ENCODE measurements around the gene TRAF2.

The TRAF2 gene

DNA sequence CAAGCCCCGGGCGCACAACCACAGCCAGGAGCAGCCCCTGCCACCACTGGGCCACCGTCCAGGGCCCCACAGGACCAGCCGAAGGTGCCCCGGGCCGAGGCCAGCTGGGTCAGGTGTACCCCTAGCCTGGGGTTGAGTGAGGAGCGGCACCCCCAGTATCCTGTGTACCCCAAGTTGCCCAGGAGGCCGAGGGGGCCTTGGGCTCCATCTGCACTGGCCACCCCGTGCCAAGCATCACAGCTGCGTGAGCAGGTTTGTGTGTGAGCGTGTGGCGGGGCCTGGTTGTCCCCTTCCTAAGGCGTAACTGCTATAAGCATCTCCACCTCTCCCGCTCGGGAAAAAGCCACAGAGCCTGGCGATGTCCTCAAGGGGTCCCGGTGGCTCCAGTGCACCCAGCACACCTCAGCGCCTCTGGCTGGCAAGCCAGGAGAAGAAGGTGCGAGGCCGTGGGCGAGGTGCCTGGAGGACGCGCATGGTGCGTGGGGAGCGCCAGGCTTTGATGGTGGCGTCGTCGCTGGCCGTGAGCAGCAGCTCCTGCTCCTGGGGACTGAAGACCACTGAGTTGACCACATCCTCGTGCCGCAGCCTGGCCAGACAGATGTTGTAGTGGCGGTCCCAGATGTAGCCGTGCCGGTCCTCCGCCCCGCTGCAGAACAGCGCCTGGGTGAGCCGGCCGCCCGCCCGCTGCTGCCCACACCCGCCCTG, 54.4 kb downstream of the TRAF2 start:
- no peak for TF ChIP-seq FOXP2 (optimal IDR thresholded peaks at IDR 0.05; ENCODE audit: borderline replicate concordance, extremely low read depth, extremely low read length, insufficient read depth)
- no peak for TF ChIP-seq TAF1 (IDR thresholded peaks at IDR 0.05; ENCODE audit: borderline replicate concordance, insufficient read depth, low read length)
- TF ChIP-seq, protein P1, sequence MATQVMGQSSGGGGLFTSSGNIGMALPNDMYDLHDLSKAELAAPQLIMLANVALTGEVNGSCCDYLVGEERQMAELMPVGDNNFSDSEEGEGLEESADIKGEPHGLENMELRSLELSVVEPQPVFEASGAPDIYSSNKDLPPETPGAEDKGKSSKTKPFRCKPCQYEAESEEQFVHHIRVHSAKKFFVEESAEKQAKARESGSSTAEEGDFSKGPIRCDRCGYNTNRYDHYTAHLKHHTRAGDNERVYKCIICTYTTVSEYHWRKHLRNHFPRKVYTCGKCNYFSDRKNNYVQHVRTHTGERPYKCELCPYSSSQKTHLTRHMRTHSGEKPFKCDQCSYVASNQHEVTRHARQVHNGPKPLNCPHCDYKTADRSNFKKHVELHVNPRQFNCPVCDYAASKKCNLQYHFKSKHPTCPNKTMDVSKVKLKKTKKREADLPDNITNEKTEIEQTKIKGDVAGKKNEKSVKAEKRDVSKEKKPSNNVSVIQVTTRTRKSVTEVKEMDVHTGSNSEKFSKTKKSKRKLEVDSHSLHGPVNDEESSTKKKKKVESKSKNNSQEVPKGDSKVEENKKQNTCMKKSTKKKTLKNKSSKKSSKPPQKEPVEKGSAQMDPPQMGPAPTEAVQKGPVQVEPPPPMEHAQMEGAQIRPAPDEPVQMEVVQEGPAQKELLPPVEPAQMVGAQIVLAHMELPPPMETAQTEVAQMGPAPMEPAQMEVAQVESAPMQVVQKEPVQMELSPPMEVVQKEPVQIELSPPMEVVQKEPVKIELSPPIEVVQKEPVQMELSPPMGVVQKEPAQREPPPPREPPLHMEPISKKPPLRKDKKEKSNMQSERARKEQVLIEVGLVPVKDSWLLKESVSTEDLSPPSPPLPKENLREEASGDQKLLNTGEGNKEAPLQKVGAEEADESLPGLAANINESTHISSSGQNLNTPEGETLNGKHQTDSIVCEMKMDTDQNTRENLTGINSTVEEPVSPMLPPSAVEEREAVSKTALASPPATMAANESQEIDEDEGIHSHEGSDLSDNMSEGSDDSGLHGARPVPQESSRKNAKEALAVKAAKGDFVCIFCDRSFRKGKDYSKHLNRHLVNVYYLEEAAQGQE (IDR thresholded peaks at IDR 0.05; ENCODE audit: insufficient read depth in 1 of 2, low read depth in 2 of 2, low read length in 2 of 2) = no peak
- 0 out of 2 replicates have a peak, but pooled peaks have one; percentile 0 for TF ChIP-seq POLR2AphosphoS5 (IDR thresholded peaks at IDR 0.05; ENCODE audit: low read depth, low read length)

DNA sequence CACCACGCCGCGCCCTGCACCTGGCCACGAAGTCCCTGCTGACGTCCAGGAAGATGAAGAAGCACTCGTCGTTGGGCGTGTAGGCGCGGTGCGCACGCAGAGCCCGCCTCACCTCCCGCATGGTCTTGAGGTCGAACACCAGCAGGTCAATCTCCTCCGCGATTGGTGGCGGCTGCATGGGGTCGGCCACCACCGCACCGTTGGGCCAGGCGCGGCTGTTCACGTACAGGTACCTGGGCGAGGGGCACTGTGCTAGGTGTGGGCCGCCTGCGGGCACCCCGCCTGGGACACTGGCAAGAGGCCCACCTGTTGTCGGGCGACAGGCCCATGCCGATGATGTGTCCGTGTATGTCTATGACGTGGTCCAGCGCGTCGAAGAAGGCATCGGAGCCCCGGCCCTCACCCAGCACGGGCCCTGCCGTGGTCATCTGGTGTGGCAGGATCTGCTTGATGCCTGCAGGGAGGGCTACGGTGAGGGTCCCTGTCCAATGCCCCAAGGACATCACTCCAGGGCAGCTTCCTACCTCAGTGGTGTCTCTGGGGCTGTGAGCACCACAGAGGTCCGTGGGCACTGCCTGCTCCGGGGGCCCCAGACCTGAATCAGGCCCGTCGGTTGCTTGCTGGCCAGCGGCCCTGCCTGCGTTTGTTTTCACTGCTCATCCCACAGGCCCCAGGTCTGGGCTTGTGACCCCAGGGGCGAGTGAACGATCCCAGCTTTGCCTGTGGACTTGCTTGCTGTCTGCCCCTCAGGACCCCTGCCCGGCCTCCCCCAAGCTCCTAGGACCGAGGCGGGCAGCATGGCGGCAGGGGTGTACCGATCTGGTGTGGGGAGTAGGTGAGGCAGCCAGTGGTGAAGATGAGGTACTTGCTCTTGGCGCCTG, 55.2 kb downstream of the TRAF2 start:
- TF ChIP-seq, protein P1 (IDR thresholded peaks at IDR 0.05; ENCODE audit: insufficient read depth in 1 of 2, low read depth in 2 of 2, low read length in 2 of 2) = no peak
- TF ChIP-seq TAF1 (IDR thresholded peaks at IDR 0.05; ENCODE audit: borderline replicate concordance, insufficient read depth, low read length) (no peak), SIN3A (IDR thresholded peaks at IDR 0.05; ENCODE audit: borderline replicate concordance, insufficient read depth, low read length) (no peak), POLR2AphosphoS5 (IDR thresholded peaks at IDR 0.05; ENCODE audit: low read depth, low read length) (no peak), FOXP2 (optimal IDR thresholded peaks at IDR 0.05; ENCODE audit: borderline replicate concordance, extremely low read depth, extremely low read length, insufficient read depth) (no peak)

DNA sequence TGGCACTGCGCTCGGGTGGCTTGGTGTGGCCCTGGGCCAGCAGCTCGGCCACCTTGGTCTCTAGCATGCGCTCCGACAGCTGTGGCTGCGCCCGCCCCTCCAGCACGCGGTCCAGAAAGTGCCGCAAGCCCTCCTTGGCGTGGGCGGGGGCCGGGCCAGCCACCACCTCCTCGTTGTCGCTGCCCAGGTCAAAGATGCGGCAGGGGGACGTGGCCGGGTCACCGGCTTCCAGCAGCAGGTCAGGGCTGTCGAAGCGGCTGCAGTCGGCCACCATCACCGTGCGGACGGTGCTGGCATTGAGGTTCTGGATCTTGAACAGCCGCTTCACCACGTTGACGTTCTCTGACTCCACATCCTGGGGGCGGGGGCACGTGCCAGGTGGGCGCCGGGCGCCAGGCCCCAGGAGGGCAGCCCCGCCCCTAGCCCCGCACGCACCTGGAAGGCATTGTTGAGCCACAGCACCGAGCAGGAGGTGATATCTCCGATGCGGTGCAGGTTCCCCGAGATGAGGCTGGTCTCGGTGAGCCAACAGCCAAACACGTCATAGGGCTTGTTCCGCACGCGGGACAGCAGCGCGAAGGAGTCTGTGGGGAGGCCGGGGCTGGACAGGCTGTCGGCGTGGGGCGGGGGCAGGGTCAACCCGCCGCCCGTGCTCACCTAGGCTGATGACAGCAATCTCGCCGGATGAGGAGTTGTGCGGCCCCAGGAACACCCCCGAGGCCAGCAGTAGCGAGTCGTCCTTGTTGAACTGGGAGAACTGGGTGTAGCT, 56.0 kb downstream of the TRAF2 start:
- TF ChIP-seq, protein P1 (IDR thresholded peaks at IDR 0.05; ENCODE audit: insufficient read depth in 1 of 2, low read depth in 2 of 2, low read length in 2 of 2) = no peak
- TF ChIP-seq POLR2AphosphoS5 (IDR thresholded peaks at IDR 0.05; ENCODE audit: low read depth, low read length) = no peak
- no peak for TF ChIP-seq SIN3A (IDR thresholded peaks at IDR 0.05; ENCODE audit: borderline replicate concordance, insufficient read depth, low read length)
- TF ChIP-seq TAF1 (IDR thresholded peaks at IDR 0.05; ENCODE audit: borderline replicate concordance, insufficient read depth, low read length) = no peak
- TF ChIP-seq FOXP2 (optimal IDR thresholded peaks at IDR 0.05; ENCODE audit: borderline replicate concordance, extremely low read depth, extremely low read length, insufficient read depth) = no peak

DNA sequence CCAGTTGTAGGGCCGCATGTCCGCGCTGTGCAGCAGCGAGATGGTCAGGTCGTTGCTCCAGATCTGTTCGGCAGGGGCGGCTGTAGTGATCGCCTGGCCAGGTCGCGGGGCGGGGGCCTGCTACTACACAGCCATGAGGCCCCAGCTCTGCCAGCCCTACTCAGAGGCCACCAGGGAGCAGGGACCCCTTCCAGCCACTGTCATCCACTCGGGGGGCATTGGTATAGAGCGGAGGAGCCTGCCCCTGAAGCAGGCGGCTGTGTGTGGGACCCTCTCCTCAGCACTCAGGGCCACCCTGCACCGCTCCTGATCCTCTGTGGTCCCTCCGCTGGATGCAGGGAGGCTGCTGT, 56.5 kb downstream of the TRAF2 start:
- TF ChIP-seq, protein P1 (IDR thresholded peaks at IDR 0.05; ENCODE audit: insufficient read depth in 1 of 2, low read depth in 2 of 2, low read length in 2 of 2) = no peak
- no peak for TF ChIP-seq FOXP2 (optimal IDR thresholded peaks at IDR 0.05; ENCODE audit: borderline replicate concordance, extremely low read depth, extremely low read length, insufficient read depth)
- TF ChIP-seq TAF1 (IDR thresholded peaks at IDR 0.05; ENCODE audit: borderline replicate concordance, insufficient read depth, low read length) = no peak
- TF ChIP-seq POLR2AphosphoS5 (IDR thresholded peaks at IDR 0.05; ENCODE audit: low read depth, low read length) = no peak
- no peak for TF ChIP-seq SIN3A (IDR thresholded peaks at IDR 0.05; ENCODE audit: borderline replicate concordance, insufficient read depth, low read length)
